ENCODE measurements around the gene ANO10. TPM values are rescaled to one million over a fixed set of nuclear protein-coding genes. Genes with fewer than 3 reads are reported as not detected.

The ANO10 gene
- total RNA-seq, 4 donors from 2014 or later, result 20.9 to 70.5 (median 48.0) TPM

- Histone ChIP-seq H3K4me1 (peaks cover 0 to 30% (median 7%) of the 10 kb centered on the region in 4 donors), H3K4me3 (no peak overlapping the region), H3K27me3 (no peaks in the 10 kb centered on the region), H3K36me3 (no peaks in the 10 kb centered on the region), H3K27ac (peak overlapping the region in 3 of 4 donors; percentile 16 to 39 (median 25)), H3K9me3 (no peaks in the 10 kb centered on the region)
- DNase-seq, result no peak
- no peak for TF ChIP-seq CTCF (IDR thresholded peaks at IDR 0.05)
- TF ChIP-seq EP300 (IDR thresholded peaks at IDR 0.05; ENCODE audit: low read depth), result no peak
- peak in 1 of 3 donors; percentile 17 for TF ChIP-seq POLR2AphosphoS5 (IDR thresholded peaks at IDR 0.05)
- no peak for TF ChIP-seq POLR2A (IDR thresholded peaks at IDR 0.05)
- 74 to 77% methylated on average over 5 to 8 of the region's 8 CpGs for WGBS, 2 donors (ENCODE audit: low coverage in 1 of 2)
- in situ Hi-C loops (cut with MboI; ENCODE audit: low pct_ligation_motif_present in 1 of 4, low pct_unique_long_range_greater_than_20kb in 1 of 4, low sequenced_read_pairs in 3 of 4), result no loop called here
- intact Hi-C loops (cut with DNase I; ENCODE audit: low total_unique reads), result no loop called here
These were observed 304.1 kb downstream of the ANO10 start for GRCh38 chr3:43317461-43318316.

DNA sequence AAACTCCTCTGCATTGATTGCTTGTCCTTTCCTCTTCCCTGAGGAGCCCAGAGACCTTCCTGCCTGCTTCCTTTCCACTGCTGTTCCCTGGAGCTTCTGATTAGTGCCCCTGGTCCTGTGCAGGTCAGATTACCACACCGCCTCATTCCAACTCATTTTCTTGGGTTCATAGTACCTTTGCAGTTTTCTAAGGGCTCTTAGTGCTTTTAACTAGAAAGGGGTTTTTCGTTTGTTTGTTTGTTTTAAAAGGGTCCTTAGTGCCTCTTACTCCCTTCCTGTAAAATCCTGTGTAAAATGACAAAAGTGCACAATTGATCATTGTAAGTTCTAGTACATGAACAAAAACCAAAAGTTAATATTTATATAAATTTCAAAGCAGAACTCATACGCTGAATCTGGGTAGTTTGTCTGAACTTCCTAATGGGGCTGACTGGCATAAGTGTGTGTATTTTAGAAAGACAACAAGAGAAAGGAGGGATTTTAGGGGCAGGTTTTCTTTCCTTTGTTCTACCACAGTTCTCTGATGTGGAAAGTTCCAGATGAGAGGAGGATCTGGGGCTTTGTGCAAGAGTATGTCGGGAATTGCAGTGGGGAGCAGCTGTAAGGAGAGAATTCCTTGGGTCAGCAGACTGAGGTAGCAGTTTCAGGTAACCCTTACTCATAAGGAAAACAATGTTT, 304.9 kb downstream of the ANO10 start:
- in situ Hi-C loops (cut with MboI; ENCODE audit: low pct_ligation_motif_present in 1 of 4, low pct_unique_long_range_greater_than_20kb in 1 of 4, low sequenced_read_pairs in 3 of 4), result no loop called here
- Histone ChIP-seq H3K4me3 (no peak overlapping the region), H3K27ac (peak overlapping the region in 2 of 4 donors; percentile 16 to 39), H3K4me1 (peaks cover 0 to 30% (median 7%) of the 10 kb centered on the region in 4 donors), H3K36me3 (no peaks in the 10 kb centered on the region), H3K27me3 (no peaks in the 10 kb centered on the region), H3K9me3 (no peaks in the 10 kb centered on the region)
- TF ChIP-seq POLR2AphosphoS5 (IDR thresholded peaks at IDR 0.05) (no peak), CTCF (IDR thresholded peaks at IDR 0.05) (no peak), EP300 (IDR thresholded peaks at IDR 0.05; ENCODE audit: low read depth) (no peak), POLR2A (IDR thresholded peaks at IDR 0.05) (no peak)
- no peak for DNase-seq
- 89 to 90% methylated on average over 2 to 4 of the region's 4 CpGs for WGBS, 2 donors (ENCODE audit: low coverage in 1 of 2)
- intact Hi-C loops (cut with DNase I; ENCODE audit: low total_unique reads), result no loop called here

Small RNA genes lying within 50 kb of the gene (small RNA-seq; reads per million reads assigned to genes)
- gene RF00019, result 0 reads per million in 4 donors

Other genes with a start within 250 kb of the ANO10 start
- 100 to 1,000 TPM in 1 of 4 donors, 10 to 100 TPM in 3; 36.2 to 304 (median 48.0) TPM for gene ABHD5, start 68.9 kb upstream of the ANO10 start, total RNA-seq